Mucosa of descending colon (tissue), 3 donors: ENCODE results near the gene MEIKIN. TPM values are rescaled to one million over a fixed set of nuclear protein-coding genes. Genes with fewer than 3 reads are reported as not detected.

Experiments
- ATAC-seq: fragments of 200-7000 bp; cut with Tn5 transposase; one replicate; pipeline ENCODE4 v1.9.1; 2020; ENCODE audit warnings: mild to moderate bottlenecking, moderate library complexity
- DNase-seq, 3 donors: peaks; one replicate each; pipeline ENCODE4 v3.0.0-alpha.2; 2020
- H3K36me3 ChIP-seq: fragments of 200-600 bp; one replicate; pipeline ENCODE4 v1.8.0; 2021; ENCODE audit warnings: low read depth, mild to moderate bottlenecking
- H3K4me1 ChIP-seq: fragments of 200-600 bp; one replicate; pipeline ENCODE4 v1.8.0; 2021; ENCODE audit warnings: low read depth, mild to moderate bottlenecking
- H3K4me3 ChIP-seq: fragments of 200-600 bp; one replicate; pipeline ENCODE4 v1.8.0; 2021; ENCODE audit warnings: mild to moderate bottlenecking
- H3K9me3 ChIP-seq: fragments of 200-600 bp; one replicate; pipeline ENCODE4 v1.8.0; 2021; ENCODE audit warnings: mild to moderate bottlenecking
- CTCF ChIP-seq: fragments of 200-600 bp; IDR thresholded peaks from one replicate; pipeline ENCODE4 v1.8.0; 2022; ENCODE audit warnings: antibody characterized with exemption, mild to moderate bottlenecking
- intact Hi-C, 2 donors: fragments of 100-400 bp; cut with DNase I in 1 of 2; cut with micrococcal nuclease in 1 of 2; formaldehyde crosslinking; loops; one replicate each; pipeline versions ENCODE4 v1.11.0 to v1.11.1; 2022; cut with DNase I, micrococcal nuclease
- long read RNA-seq, 2 donors: library from polyadenylated mRNA; unstranded; transcript quantifications; one replicate each; pipeline ENCODE4 v2.0.0, GENCODE V29; 2019 to 2021
- total RNA-seq, 3 donors: library from RNA; stranded (reverse); fragmentation: NEBNext Ultra II Directional in 2 of 3; extraction: Animal tissue kit (Norgen Biotek cat#: 25700) in 2 of 3; gene quantifications; one replicate each; pipeline versions ENCODE4 v1.2.1 to v1.2.4, GENCODE V29; 2021 to 2023
- donor health status: DM: no; HTN: no; CAD: no; lungs with moderate emphysema.
- donor health status: DM: no; HTN: no; CAD: no.
- donor health status: DM: no; HTN: yes; CAD: no.

The MEIKIN gene
- not detected for total RNA-seq
- long read RNA-seq, donor 1: 0 reads
- long read RNA-seq, donor 2: 0 reads

- no peak for TF ChIP-seq CTCF
- no peak for ATAC-seq
- no peak for DNase-seq
- H3K9me3 ChIP-seq: no peaks in the 10 kb centered on the region
- no peaks in the 10 kb centered on the region for H3K4me1 ChIP-seq
- intact Hi-C loops: no loop called here
- no peak within 1 kb of the TSS for H3K4me3 ChIP-seq
- no peaks in the 10 kb centered on the region for H3K36me3 ChIP-seq
These were observed at the start of gene MEIKIN for GRCh38 chr5:131945551-131946168. Gene MEIKIN (minus strand): TSS chr5:131945663. CDS start chr5:131945505, 158 bp downstream.

GRCh38 chr5:131994533-131995226 lies 49.2 kb upstream of the MEIKIN start:
- H3K4me1 ChIP-seq: no peaks in the 10 kb centered on the region
- no peak for ATAC-seq
- H3K4me3 ChIP-seq: no peak overlapping the region
- intact Hi-C loops: no loop called here
- no peaks in the 10 kb centered on the region for H3K9me3 ChIP-seq
- DNase-seq: no peak
- no peak for TF ChIP-seq CTCF
- H3K36me3 ChIP-seq: no peaks in the 10 kb centered on the region

GRCh38 chr5:131994090-131994489 lies 48.6 kb upstream of the MEIKIN start:
- intact Hi-C loops: no loop called here
- no peaks in the 10 kb centered on the region for H3K9me3 ChIP-seq
- H3K36me3 ChIP-seq: no peaks in the 10 kb centered on the region
- ATAC-seq: no peak
- no peak overlapping the region for H3K4me3 ChIP-seq
- no peak for DNase-seq
- no peak for TF ChIP-seq CTCF
- no peaks in the 10 kb centered on the region for H3K4me1 ChIP-seq

GRCh38 chr5:131993676-131994075 lies 48.2 kb upstream of the MEIKIN start:
- Histone ChIP-seq H3K9me3 (no peaks in the 10 kb centered on the region), H3K4me1 (no peaks in the 10 kb centered on the region), H3K4me3 (no peak overlapping the region), H3K36me3 (no peaks in the 10 kb centered on the region)
- TF ChIP-seq CTCF: no peak
- DNase-seq (no peak), ATAC-seq (no peak)
- intact Hi-C loops: no loop called here

GRCh38 chr5:131992370-131992769 lies 46.9 kb upstream of the MEIKIN start:
- H3K9me3 ChIP-seq: no peaks in the 10 kb centered on the region
- no peak overlapping the region for H3K4me3 ChIP-seq
- no peaks in the 10 kb centered on the region for H3K4me1 ChIP-seq
- DNase-seq: no peak
- no peak for TF ChIP-seq CTCF
- intact Hi-C loops: no loop called here
- no peaks in the 10 kb centered on the region for H3K36me3 ChIP-seq
- ATAC-seq: no peak
